ENCODE measurements around the gene TMEM106C. TPM values are rescaled to one million over a fixed set of nuclear protein-coding genes. Genes with fewer than 3 reads are reported as not detected.

TMEM106C gene
- total and polyA plus RNA-seq, 9 of the 15 experiments (the other 6 are each of a cell fraction or from before 2014, with no cell fraction given): 37.6 to 183 (median 57.2) TPM

DNA sequence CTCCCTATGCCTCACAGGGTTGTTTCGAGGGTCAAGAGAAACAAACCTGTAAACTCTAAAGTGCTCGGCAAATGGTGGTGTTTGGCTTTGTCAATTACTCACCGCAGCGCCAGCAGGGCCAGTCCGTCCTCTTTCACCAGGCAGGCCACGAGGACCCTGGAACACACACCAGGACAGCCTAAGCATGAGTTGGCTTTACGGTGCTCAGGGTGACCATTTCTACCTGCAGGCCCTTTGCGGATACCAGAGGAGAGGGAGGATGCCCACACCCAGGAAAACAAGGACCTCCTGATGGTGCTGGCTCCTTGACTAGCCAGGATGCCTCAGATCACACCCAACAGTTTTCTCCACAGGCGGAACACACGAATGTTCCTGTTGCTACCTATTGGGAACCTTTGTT is 29.4 kb downstream of the TMEM106C start:
- DNase-seq (ENCODE audit: extremely low read depth in 1 of 4, low spot score in 3 of 4) (no peak), ATAC-seq (no peak), FAIRE-seq (no peak)
- POLR2A ChIA-PET: interaction anchor here (1.6 kb wide), 1 partner anchor 13 kb away, joined by 4 read pairs; no protein-coding TSS in a partner anchor
- no TSS peak for BruUV-seq (replicated peaks)
- Histone ChIP-seq H4K20me1 (replicated peaks; ENCODE audit: control insufficient read depth, insufficient read depth, low read length) (no peaks in the 10 kb centered on the region), H3K9ac (ENCODE audit: insufficient read depth in 1 of 2, low read depth in 2 of 2, low read length in 2 of 2) (no peak overlapping the region), H3K79me2 (ENCODE audit: control insufficient read depth, insufficient read depth, low read length) (no peaks in the 10 kb centered on the region), H3K4me3 (no peak overlapping the region), H3K27me3 (ENCODE audit: control insufficient read depth in 2 of 2, insufficient read depth in 2 of 2, low read length in 2 of 2) (peaks cover 39 to 92% of the 10 kb centered on the region in 2 experiments), H3K9me3 (replicated peaks; ENCODE audit: control insufficient read depth, insufficient read depth, low read depth, low read length) (no peaks in the 10 kb centered on the region), H2AFZ (ENCODE audit: low read depth, low read length) (no peak overlapping the region), H3K9me1 (ENCODE audit: control insufficient read depth, insufficient read depth, low read length) (no peaks in the 10 kb centered on the region), H3K4me1 (replicated peaks in 1 of 2; ENCODE audit: control insufficient read depth in 2 of 2, insufficient read depth in 2 of 2, low read length in 2 of 2) (no peaks in the 10 kb centered on the region; a peak in 1 of 5 replicates), H3K27ac (ENCODE audit: extremely low read depth, low read depth, low read length) (no peak overlapping the region), H3K36me3 (ENCODE audit: control insufficient read depth, insufficient read depth, low read length) (no peaks in the 10 kb centered on the region), H3K4me2 (ENCODE audit: insufficient read depth, low read length) (no peak overlapping the region)
- intact Hi-C loops (cut with micrococcal nuclease) (loop anchor here (10.0 kb wide), 1 partner anchor 172 kb away; no protein-coding TSS in a partner anchor), in situ Hi-C loops (cut with MboI) (no loop called here)
- CTCF ChIA-PET (ENCODE audit: low intra/inter-chr PET ratio): no interaction called here
- WGBS (ENCODE audit: insufficient coverage, low coverage, missing lambda C conversion rate): 3% methylated on average over 10 of the region's 10 CpGs
- TF ChIP-seq JUND (IDR thresholded peaks at IDR 0.05; ENCODE audit: borderline replicate concordance, low read depth, low read length): no peak
- no peak for TF ChIP-seq JUND (tag; IDR thresholded peaks at IDR 0.05; ENCODE audit: borderline replicate concordance, low read depth, low read length)
- no peak for TF ChIP-seq RBFOX2 (IDR thresholded peaks at IDR 0.05; ENCODE audit: low read depth, low read length)
- TF ChIP-seq ZNF217 (CRISPR knock-in tag; IDR thresholded peaks at IDR 0.05): no peak
- no peak for TF ChIP-seq ZNF174 (CRISPR knock-in tag; IDR thresholded peaks at IDR 0.05)
- TF ChIP-seq ZNF133 (CRISPR knock-in tag; IDR thresholded peaks at IDR 0.05): no peak
- no peak for TF ChIP-seq ZNF785 (CRISPR knock-in tag; IDR thresholded peaks at IDR 0.05)
- TF ChIP-seq ZNF76 (CRISPR knock-in tag; IDR thresholded peaks at IDR 0.05; ENCODE audit: borderline replicate concordance): no peak
- TF ChIP-seq KDM1A (IDR thresholded peaks at IDR 0.05): no peak
- TF ChIP-seq POLR2A (conservative IDR thresholded peaks at IDR 0.05): no peak
- TF ChIP-seq, protein P1, sequence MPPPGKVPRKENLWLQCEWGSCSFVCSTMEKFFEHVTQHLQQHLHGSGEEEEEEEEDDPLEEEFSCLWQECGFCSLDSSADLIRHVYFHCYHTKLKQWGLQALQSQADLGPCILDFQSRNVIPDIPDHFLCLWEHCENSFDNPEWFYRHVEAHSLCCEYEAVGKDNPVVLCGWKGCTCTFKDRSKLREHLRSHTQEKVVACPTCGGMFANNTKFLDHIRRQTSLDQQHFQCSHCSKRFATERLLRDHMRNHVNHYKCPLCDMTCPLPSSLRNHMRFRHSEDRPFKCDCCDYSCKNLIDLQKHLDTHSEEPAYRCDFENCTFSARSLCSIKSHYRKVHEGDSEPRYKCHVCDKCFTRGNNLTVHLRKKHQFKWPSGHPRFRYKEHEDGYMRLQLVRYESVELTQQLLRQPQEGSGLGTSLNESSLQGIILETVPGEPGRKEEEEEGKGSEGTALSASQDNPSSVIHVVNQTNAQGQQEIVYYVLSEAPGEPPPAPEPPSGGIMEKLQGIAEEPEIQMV (tag; conservative IDR thresholded peaks at IDR 0.05; ENCODE audit: low read depth): no peak
- TF ChIP-seq, protein P2, sequence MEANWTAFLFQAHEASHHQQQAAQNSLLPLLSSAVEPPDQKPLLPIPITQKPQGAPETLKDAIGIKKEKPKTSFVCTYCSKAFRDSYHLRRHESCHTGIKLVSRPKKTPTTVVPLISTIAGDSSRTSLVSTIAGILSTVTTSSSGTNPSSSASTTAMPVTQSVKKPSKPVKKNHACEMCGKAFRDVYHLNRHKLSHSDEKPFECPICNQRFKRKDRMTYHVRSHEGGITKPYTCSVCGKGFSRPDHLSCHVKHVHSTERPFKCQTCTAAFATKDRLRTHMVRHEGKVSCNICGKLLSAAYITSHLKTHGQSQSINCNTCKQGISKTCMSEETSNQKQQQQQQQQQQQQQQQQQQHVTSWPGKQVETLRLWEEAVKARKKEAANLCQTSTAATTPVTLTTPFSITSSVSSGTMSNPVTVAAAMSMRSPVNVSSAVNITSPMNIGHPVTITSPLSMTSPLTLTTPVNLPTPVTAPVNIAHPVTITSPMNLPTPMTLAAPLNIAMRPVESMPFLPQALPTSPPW (CRISPR knock-in tag; IDR thresholded peaks at IDR 0.05): no peak
- no peak for TF ChIP-seq GATA2 (CRISPR knock-in tag; IDR thresholded peaks at IDR 0.05)
